ENCODE measurements around the gene CXADR. TPM values are rescaled to one million over a fixed set of nuclear protein-coding genes. Genes with fewer than 3 reads are reported as not detected.

The CXADR gene
- total RNA-seq, 1 experiment from 2014 or later: 7.9 TPM

GRCh38 chr21:17538576-17538975, 25.7 kb downstream of the CXADR start:
- CTCF ChIA-PET: interaction anchor here (0.8 to 1.7 kb wide), 3 partner anchors 16 to 149 kb away, joined by 3 to 5 read pairs (median 3); no protein-coding TSS in a partner anchor

GRCh38 chr21:17539323-17539722, 26.5 kb downstream of the CXADR start:
- no peak for DNase-seq (ENCODE audit: unreplicated experiment)
- H3K4me3 Mint-ChIP-seq (ENCODE audit: unreplicated experiment): no peak overlapping the region
- TF ChIP-seq CTCF (IDR thresholded peaks at IDR 0.05; ENCODE audit: unreplicated experiment): no peak
- intact Hi-C loops (cut with micrococcal nuclease): no loop called here
- no TSS peak for BruUV-seq (replicated peaks)
- H3K27me3 Mint-ChIP-seq (ENCODE audit: insufficient read depth, unreplicated experiment): no peaks in the 10 kb centered on the region
- ChIA-PET CTCF (interaction anchor here (1.5 kb wide), 1 partner anchor 13 kb away, joined by 3 read pairs; no protein-coding TSS in a partner anchor), POLR2A (interaction anchor here (1.3 kb wide), 1 partner anchor 27 kb away, joined by 4 read pairs; no protein-coding TSS in a partner anchor)
- H3K4me1 Mint-ChIP-seq (ENCODE audit: insufficient read depth, unreplicated experiment): peaks cover 10% of the 10 kb centered on the region
- H3K36me3 Mint-ChIP-seq (ENCODE audit: insufficient read depth, unreplicated experiment): no peaks in the 10 kb centered on the region
- no peak overlapping the region for H3K27ac Mint-ChIP-seq (ENCODE audit: low read depth, unreplicated experiment)
- H3K9me3 Mint-ChIP-seq (ENCODE audit: unreplicated experiment): peaks cover 5% of the 10 kb centered on the region

More at GRCh38 chr21:17538576-17538975, 25.7 kb downstream of the CXADR start:
- BruUV-seq (replicated peaks): no TSS peak
- intact Hi-C loops (cut with micrococcal nuclease): no loop called here
- Mint-ChIP-seq H3K27me3 (ENCODE audit: insufficient read depth, unreplicated experiment) (no peaks in the 10 kb centered on the region), H3K4me3 (ENCODE audit: unreplicated experiment) (no peak overlapping the region), H3K36me3 (ENCODE audit: insufficient read depth, unreplicated experiment) (no peaks in the 10 kb centered on the region), H3K9me3 (ENCODE audit: unreplicated experiment) (peaks cover 5% of the 10 kb centered on the region), H3K4me1 (ENCODE audit: insufficient read depth, unreplicated experiment) (peaks cover 10% of the 10 kb centered on the region), H3K27ac (ENCODE audit: low read depth, unreplicated experiment) (no peak overlapping the region)
- DNase-seq (ENCODE audit: unreplicated experiment): no peak
- POLR2A ChIA-PET: interaction anchor here (1.3 kb wide), 1 partner anchor 27 kb away, joined by 4 read pairs; no protein-coding TSS in a partner anchor
- no peak for TF ChIP-seq CTCF (IDR thresholded peaks at IDR 0.05; ENCODE audit: unreplicated experiment)

- CTCF ChIA-PET: interaction anchor here (1.5 kb wide), 1 partner anchor 12 kb away, joined by 3 read pairs; no protein-coding TSS in a partner anchor
- no peak overlapping the region for H3K27ac Mint-ChIP-seq (ENCODE audit: low read depth, unreplicated experiment)
- no peak for TF ChIP-seq CTCF (IDR thresholded peaks at IDR 0.05; ENCODE audit: unreplicated experiment)
- H3K9me3 Mint-ChIP-seq (ENCODE audit: unreplicated experiment): peaks cover 5% of the 10 kb centered on the region
- no peaks in the 10 kb centered on the region for H3K36me3 Mint-ChIP-seq (ENCODE audit: insufficient read depth, unreplicated experiment)
- POLR2A ChIA-PET: no interaction called here
- no peak overlapping the region for H3K4me3 Mint-ChIP-seq (ENCODE audit: unreplicated experiment)
- peaks cover 10% of the 10 kb centered on the region for H3K4me1 Mint-ChIP-seq (ENCODE audit: insufficient read depth, unreplicated experiment)
- DNase-seq (ENCODE audit: unreplicated experiment): no peak
- intact Hi-C loops (cut with micrococcal nuclease): no loop called here
- BruUV-seq (replicated peaks): no TSS peak
- H3K27me3 Mint-ChIP-seq (ENCODE audit: insufficient read depth, unreplicated experiment): no peaks in the 10 kb centered on the region
Observed at GRCh38 chr21:17539743-17540341, 27.0 kb downstream of the CXADR start.

GRCh38 chr21:17540530-17540929, 27.7 kb downstream of the CXADR start:
- intact Hi-C loops (cut with micrococcal nuclease): no loop called here
- POLR2A ChIA-PET: no interaction called here
- no peak for TF ChIP-seq CTCF (IDR thresholded peaks at IDR 0.05; ENCODE audit: unreplicated experiment)
- CTCF ChIA-PET: no interaction called here
- Mint-ChIP-seq H3K36me3 (ENCODE audit: insufficient read depth, unreplicated experiment) (no peaks in the 10 kb centered on the region), H3K4me1 (ENCODE audit: insufficient read depth, unreplicated experiment) (peaks cover 10% of the 10 kb centered on the region), H3K9me3 (ENCODE audit: unreplicated experiment) (peaks cover 5% of the 10 kb centered on the region), H3K27ac (ENCODE audit: low read depth, unreplicated experiment) (no peak overlapping the region), H3K4me3 (ENCODE audit: unreplicated experiment) (no peak overlapping the region), H3K27me3 (ENCODE audit: insufficient read depth, unreplicated experiment) (no peaks in the 10 kb centered on the region)
- no TSS peak for BruUV-seq (replicated peaks)
- no peak for DNase-seq (ENCODE audit: unreplicated experiment)

All from MCF 10A (cell line).